NCI-H2196 treated with DMSO at 0.1 percent for 48 hours (cell line): ENCODE results near the gene GTF2H3.
A peak's percentile ranks its signal among the peaks of the same experiment; 100 is the strongest.

Source experiments
- DNase-seq: peaks from one replicate; lab custom pipeline; 2025; ENCODE audit not compliant: unreplicated experiment; lab: John Stamatoyannopoulos, UW

The GTF2H3 gene

GRCh38 chr12:123645380-123645779 is 11.8 kb downstream of the GTF2H3 start:
- DNase-seq: no peak

- DNase-seq: no peak
These were observed 12.2 kb downstream of the GTF2H3 start for GRCh38 chr12:123645878-123646277.

- no peak for DNase-seq
These were observed 14.8 kb downstream of the GTF2H3 start for GRCh38 chr12:123648401-123648800.

GRCh38 chr12:123654129-123654701 is 20.6 kb downstream of the GTF2H3 start:
- no peak for DNase-seq

GRCh38 chr12:123655420-123655819 is 21.8 kb downstream of the GTF2H3 start:
- DNase-seq: no peak

- no peak for DNase-seq
These were observed 22.8 kb downstream of the GTF2H3 start for GRCh38 chr12:123656392-123656791.

GRCh38 chr12:123657211-123657610 is 23.6 kb downstream of the GTF2H3 start:
- no peak for DNase-seq

GRCh38 chr12:123659996-123660727 is 26.5 kb downstream of the GTF2H3 start:
- no peak for DNase-seq

- DNase-seq: no peak
These were observed 34.1 kb downstream of the GTF2H3 start for GRCh38 chr12:123667771-123668170.

- DNase-seq: peak; percentile 89
These were observed 37.5 kb downstream of the GTF2H3 start, which contains the start of gene TCTN2 for GRCh38 chr12:123670882-123671728. TSS of gene TCTN2 (plus strand) at chr12:123671113. CDS start at chr12:123671241, 128 bp downstream.

- DNase-seq: no peak
These were observed 38.2 kb downstream of the GTF2H3 start for GRCh38 chr12:123671876-123672275.

GRCh38 chr12:123675436-123675835 is 41.8 kb downstream of the GTF2H3 start:
- DNase-seq: no peak

- DNase-seq: no peak
These were observed 43.1 kb downstream of the GTF2H3 start for GRCh38 chr12:123676616-123677320.

GRCh38 chr12:123678981-123679380 is 45.4 kb downstream of the GTF2H3 start:
- no peak for DNase-seq

GRCh38 chr12:123681605-123682004 is 48.0 kb downstream of the GTF2H3 start:
- DNase-seq: no peak

GRCh38 chr12:123683964-123684363 is 50.3 kb downstream of the GTF2H3 start:
- no peak for DNase-seq

GRCh38 chr12:123686636-123687190 is 53.1 kb downstream of the GTF2H3 start:
- no peak for DNase-seq

- no peak for DNase-seq
These were observed 56.7 kb downstream of the GTF2H3 start for GRCh38 chr12:123690191-123690840.

- peak; percentile 73 for DNase-seq
These were observed 62.6 kb downstream of the GTF2H3 start for GRCh38 chr12:123696207-123696606.

- DNase-seq: peak; percentile 74
These were observed 63.0 kb downstream of the GTF2H3 start for GRCh38 chr12:123696646-123697045.
